B cell (primary cell): ENCODE measurements around the gene AURKA. TPM values are rescaled to one million over a fixed set of nuclear protein-coding genes. Genes with fewer than 3 reads are reported as not detected.
"Not testable (repeated sequence)": the region's sequence is repeated elsewhere in the genome, so short reads cannot be mapped to it uniquely, and the experiment has no call there.

Source experiments
- ATAC-seq: fragments of 200-7000 bp; cut with Tn5 transposase; one replicate; pipeline ENCODE4 v1.10.0; 2021; ENCODE audit warnings: low read depth, mild to moderate bottlenecking, moderate number of reproducible peaks, moderate library complexity
- CTCF ChIA-PET: fragments of 350-600 bp; sonication (Branson Sonifier 250); formaldehyde crosslinking; loops from one replicate; lab custom pipeline; 2021; ENCODE audit warnings: antibody characterized with exemption, inconsistent platforms; lab: Charles Lee
- POLR2A ChIA-PET: fragments of 350-600 bp; sonication (Branson Sonifier 250); formaldehyde crosslinking; loops from one replicate; lab custom pipeline; 2021; ENCODE audit warnings: antibody characterized with exemption; lab: Charles Lee
- DNase-seq: peaks from one replicate; pipeline ENCODE4 v3.0.0; 2013
- H2AFZ ChIP-seq: 2 replicates; pipeline ENCODE4 v1.6.1; 2012; ENCODE audit warnings: mild to moderate bottlenecking, low read depth, low read length; ENCODE audit not compliant: insufficient read depth, poor library complexity, severe bottlenecking
- H3K27ac ChIP-seq, 2 donors: 1 replicate in 1 of 2; 2 replicates in 1 of 2; pipeline ENCODE4 v1.5.1; 2012 to 2013; ENCODE audit warnings: low read length in 2 of 2, mild to moderate bottlenecking in 2 of 2, moderate library complexity in 1 of 2
- H3K27me3 ChIP-seq, 4 experiments: fragments of 200-600 bp in 1 of 4; sonication (generic) in 1 of 4; replicated peaks in 1 of 4; 1 replicate in 2 of 4; 2 replicates in 2 of 4; pipeline versions ENCODE4 v1.6.1 to v1.7.0; 2013 to 2016; ENCODE audit warnings: low read length in 3 of 4, mild to moderate bottlenecking in 2 of 4, mixed read lengths in 1 of 4, moderate library complexity in 1 of 4; ENCODE audit not compliant: insufficient read depth in 4 of 4, control insufficient read depth in 3 of 4; ENCODE audit errors: control extremely low read depth in 1 of 4
- H3K36me3 ChIP-seq, 2 experiments: replicated peaks in 1 of 2; 1 replicate in 1 of 2; 2 replicates in 1 of 2; pipeline versions ENCODE4 v1.6.1 to v1.7.1; 2013; ENCODE audit warnings: low read length in 1 of 2; ENCODE audit not compliant: insufficient read depth in 2 of 2, control insufficient read depth in 1 of 2; ENCODE audit errors: control extremely low read depth in 1 of 2, extremely low read depth in 1 of 2
- H3K4me1 ChIP-seq, 2 donors: fragments of 200-600 bp in 1 of 2; sonication (generic) in 1 of 2; 1 replicate in 1 of 2; 2 replicates in 1 of 2; pipeline versions ENCODE4 v1.5.1 to v1.6.1; 2013 to 2017; ENCODE audit warnings: low read length in 2 of 2; ENCODE audit not compliant: control insufficient read depth in 2 of 2, insufficient read depth in 2 of 2
- H3K4me2 ChIP-seq: replicated peaks from 2 replicates; pipeline ENCODE3; 2012; ENCODE audit warnings: mild to moderate bottlenecking, low read depth, low read length; ENCODE audit not compliant: poor library complexity, severe bottlenecking
- H3K4me3 ChIP-seq, 5 experiments: fragments of 200-600 bp in 1 of 5; sonication (generic) in 1 of 5; 1 replicate in 3 of 5; 2 replicates in 2 of 5; pipeline versions ENCODE4 v1.5.1 to v1.7.0; 2011 to 2016; ENCODE audit warnings: low read length in 4 of 5, mild to moderate bottlenecking in 4 of 5, low read depth in 2 of 5, control low read depth in 1 of 5, moderate library complexity in 1 of 5; ENCODE audit not compliant: insufficient read depth in 1 of 5; ENCODE audit errors: control extremely low read depth in 1 of 5, extremely low read depth in 1 of 5
- H3K79me2 ChIP-seq: fragments of 200-600 bp; sonication (generic); one replicate; pipeline ENCODE4 v1.6.0; 2016; ENCODE audit warnings: low read length; ENCODE audit not compliant: control insufficient read depth, insufficient read depth
- H3K9ac ChIP-seq: fragments of 200-600 bp; sonication (generic); 2 replicates; pipeline ENCODE4 v1.6.1; 2017; ENCODE audit warnings: mild to moderate bottlenecking, low read length, moderate library complexity
- H3K9me3 ChIP-seq, 3 donors: one replicate each; pipeline versions ENCODE4 v1.6.1 to v1.7.1; 2013; ENCODE audit warnings: low read length in 2 of 3; ENCODE audit not compliant: control insufficient read depth in 2 of 3, insufficient read depth in 1 of 3; ENCODE audit errors: control extremely low read depth in 1 of 3
- H4K20me1 ChIP-seq: 2 replicates; pipeline ENCODE4 v1.6.0; 2012; ENCODE audit warnings: mild to moderate bottlenecking, low read length; ENCODE audit not compliant: insufficient read depth, control insufficient read depth, poor library complexity, severe bottlenecking
- H3K27ac Mint-ChIP-seq: one replicate; pipeline ENCODE4 v1.8.0; 2021; ENCODE audit warnings: mixed read lengths
- H3K27me3 Mint-ChIP-seq: one replicate; pipeline ENCODE4 v1.8.0; 2021; ENCODE audit warnings: mixed read lengths
- H3K4me1 Mint-ChIP-seq: one replicate; pipeline ENCODE4 v1.8.0; 2021; ENCODE audit warnings: mixed read lengths
- H3K4me3 Mint-ChIP-seq: one replicate; pipeline ENCODE4 v1.8.0; 2021; ENCODE audit warnings: mixed read lengths
- H3K9me3 Mint-ChIP-seq: one replicate; pipeline ENCODE4 v1.8.0; 2022; ENCODE audit warnings: mixed read lengths; ENCODE audit not compliant: insufficient read depth
- EZH2 ChIP-seq: IDR thresholded peaks from 2 replicates; pipeline ENCODE4 v1.6.1; 2012; ENCODE audit warnings: borderline replicate concordance, low read depth, mild to moderate bottlenecking, moderate library complexity, low read length; ENCODE audit not compliant: insufficient read depth, poor library complexity, severe bottlenecking
- WGBS: methylation state at CpG from one replicate; pipeline ENCODE4 v1.1.5; 2013; ENCODE audit warnings: missing lambda C conversion rate; ENCODE audit not compliant: insufficient coverage; 5-methylcytosine and 5-hydroxymethylcytosine counted together
- intact Hi-C: fragments of 100-400 bp; cut with micrococcal nuclease; formaldehyde crosslinking; loops from one replicate; pipeline ENCODE4 v1.10.0; 2022
- polyA plus RNA-seq: library from polyadenylated mRNA; depleted of rRNA; stranded (reverse); fragments of >200 nt; gene quantifications from 2 replicates; pipeline ENCODE4 v1.2.3, GENCODE V29; 2012
- total RNA-seq, 2 donors: library from RNA; stranded (reverse); fragments of 120-200 nt in 1 of 2; gene quantifications; 1 replicate in 1 of 2; 2 replicates in 1 of 2; pipeline versions ENCODE4 v1.2.3 to v1.2.4, GENCODE V29; 2013 to 2022
- TF ChIP-seq, protein P1 (sequence below): fragments of 200-600 bp; IDR thresholded peaks from one replicate; pipeline ENCODE4 v1.8.0; 2022; ENCODE audit warnings: antibody characterized with exemption, mild to moderate bottlenecking

AURKA gene
- total and polyA plus RNA-seq, 2 donors (not counting 1 experiment from before 2014, with no cell fraction given) = 0.86 to 3.9 TPM

DNA sequence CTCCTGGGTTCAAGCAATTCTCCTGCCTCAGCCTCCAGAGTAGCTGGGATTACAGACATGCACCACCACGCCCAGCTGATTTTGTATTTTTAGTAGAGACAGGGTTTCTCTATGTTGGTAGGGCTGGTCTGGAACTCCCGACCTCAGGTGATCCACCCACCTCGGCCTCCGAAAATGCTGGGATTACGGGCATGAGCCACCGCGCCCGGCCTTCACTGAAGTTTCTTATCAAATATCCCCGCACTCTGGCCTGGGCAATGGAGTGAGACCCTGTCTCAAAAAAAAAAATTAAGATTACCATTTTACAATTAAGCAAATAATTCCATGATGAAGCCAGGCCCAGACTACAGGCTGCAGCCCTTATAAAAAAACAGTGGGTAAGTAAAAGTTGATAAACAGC lies 1.6 kb downstream of the AURKA start:
- H3K9ac ChIP-seq, H3K27ac ChIP-seq, H3K9me3 Mint-ChIP-seq, H3K4me2 ChIP-seq, POLR2A ChIA-PET, ATAC-seq, H3K9me3 ChIP-seq, H3K36me3 ChIP-seq, H3K27me3 Mint-ChIP-seq, H2AFZ ChIP-seq, H3K4me3 Mint-ChIP-seq, H4K20me1 ChIP-seq, H3K4me3 ChIP-seq, H3K27me3 ChIP-seq, H3K27ac Mint-ChIP-seq, CTCF ChIA-PET, DNase-seq: not testable (repeated sequence)
- H3K79me2 ChIP-seq = peaks cover 36% of the 10 kb centered on the region
- peaks cover 16 to 21% of the 10 kb centered on the region in 2 donors for H3K4me1 ChIP-seq
- H3K4me1 Mint-ChIP-seq = peaks cover 18% of the 10 kb centered on the region
- intact Hi-C loops = loop anchor here (10.0 kb wide), 1 partner anchor 1324 kb away; the partner anchor contains the start of gene PMEPA1
- 100% methylated on average over 6 of the region's 9 CpGs for WGBS

DNA sequence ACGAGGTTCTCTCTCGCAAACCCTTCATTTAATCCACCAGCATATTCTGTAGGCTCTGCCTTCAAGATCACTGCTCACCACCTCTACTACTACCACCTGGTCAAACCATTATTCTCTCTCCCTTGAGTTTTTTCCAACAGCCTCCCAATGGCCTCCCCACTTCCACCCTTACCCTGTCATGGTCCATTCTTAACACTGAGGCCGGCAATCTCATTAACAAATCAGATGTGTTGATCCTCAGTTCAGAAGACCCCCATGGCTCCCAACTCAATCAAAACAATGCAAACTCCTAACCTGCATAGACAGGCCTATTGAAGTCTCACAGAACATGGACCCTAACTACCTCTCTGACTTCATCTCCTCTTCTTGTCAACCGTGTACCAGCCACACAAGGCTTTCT lies 2.2 kb downstream of the AURKA start:
- Histone ChIP-seq H3K9ac (no peak overlapping the region), H3K4me2 (no peak overlapping the region), H3K27me3 (no peaks in the 10 kb centered on the region), H3K79me2 (peaks cover 35% of the 10 kb centered on the region), H3K36me3 (peaks cover 0 to 2% of the 10 kb centered on the region in 2 experiments), H4K20me1 (no peaks in the 10 kb centered on the region), H3K9me3 (no peaks in the 10 kb centered on the region), H3K4me1 (peaks cover 16 to 21% of the 10 kb centered on the region in 2 donors), H2AFZ (no peak overlapping the region), H3K27ac (no peak overlapping the region), H3K4me3 (no peak overlapping the region)
- intact Hi-C loops = loop anchor here (10.0 kb wide), 1 partner anchor 1325 kb away; the partner anchor contains the start of gene PMEPA1
- no peak for TF ChIP-seq EZH2
- TF ChIP-seq, protein P1, sequence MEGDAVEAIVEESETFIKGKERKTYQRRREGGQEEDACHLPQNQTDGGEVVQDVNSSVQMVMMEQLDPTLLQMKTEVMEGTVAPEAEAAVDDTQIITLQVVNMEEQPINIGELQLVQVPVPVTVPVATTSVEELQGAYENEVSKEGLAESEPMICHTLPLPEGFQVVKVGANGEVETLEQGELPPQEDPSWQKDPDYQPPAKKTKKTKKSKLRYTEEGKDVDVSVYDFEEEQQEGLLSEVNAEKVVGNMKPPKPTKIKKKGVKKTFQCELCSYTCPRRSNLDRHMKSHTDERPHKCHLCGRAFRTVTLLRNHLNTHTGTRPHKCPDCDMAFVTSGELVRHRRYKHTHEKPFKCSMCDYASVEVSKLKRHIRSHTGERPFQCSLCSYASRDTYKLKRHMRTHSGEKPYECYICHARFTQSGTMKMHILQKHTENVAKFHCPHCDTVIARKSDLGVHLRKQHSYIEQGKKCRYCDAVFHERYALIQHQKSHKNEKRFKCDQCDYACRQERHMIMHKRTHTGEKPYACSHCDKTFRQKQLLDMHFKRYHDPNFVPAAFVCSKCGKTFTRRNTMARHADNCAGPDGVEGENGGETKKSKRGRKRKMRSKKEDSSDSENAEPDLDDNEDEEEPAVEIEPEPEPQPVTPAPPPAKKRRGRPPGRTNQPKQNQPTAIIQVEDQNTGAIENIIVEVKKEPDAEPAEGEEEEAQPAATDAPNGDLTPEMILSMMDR = no peak
- H3K27ac Mint-ChIP-seq = no peak overlapping the region
- H3K4me1 Mint-ChIP-seq = peaks cover 16% of the 10 kb centered on the region
- ChIA-PET CTCF (interaction anchor here (0.5 kb wide), 1 partner anchor 79 kb away, joined by 3 read pairs; the partner anchor contains the start of gene RTF2), POLR2A (no interaction called here)
- no peak overlapping the region for H3K4me3 Mint-ChIP-seq
- WGBS = 91% methylated on average over 4 of the region's 4 CpGs
- no peaks in the 10 kb centered on the region for H3K9me3 Mint-ChIP-seq
- DNase-seq (no peak), ATAC-seq (no peak)
- no peaks in the 10 kb centered on the region for H3K27me3 Mint-ChIP-seq
